ENCODE data around the gene OCA2.
"Not testable (repeated sequence)": the region's sequence is repeated elsewhere in the genome, so short reads cannot be mapped to it uniquely, and the experiment has no call there.

The OCA2 gene

GRCh38 chr15:27993544-27993943, 105.6 kb downstream of the OCA2 start:
- DNase-seq: no peak

GRCh38 chr15:27990521-27991515, 108.3 kb downstream of the OCA2 start:
- no peak for DNase-seq

GRCh38 chr15:27989838-27990237, 109.3 kb downstream of the OCA2 start:
- no peak for DNase-seq

GRCh38 chr15:27989427-27989826, 109.7 kb downstream of the OCA2 start:
- DNase-seq: no peak

GRCh38 chr15:27985099-27985498, 114.0 kb downstream of the OCA2 start:
- DNase-seq: no peak

GRCh38 chr15:27983496-27983895, 115.6 kb downstream of the OCA2 start:
- no peak for DNase-seq

GRCh38 chr15:27977696-27978095, 121.4 kb downstream of the OCA2 start:
- no peak for DNase-seq

- DNase-seq: no peak
Observed at GRCh38 chr15:27973886-27974285, 125.2 kb downstream of the OCA2 start.

GRCh38 chr15:27970661-27971392, 128.3 kb downstream of the OCA2 start:
- DNase-seq: no peak

GRCh38 chr15:27967541-27967940, 131.6 kb downstream of the OCA2 start:
- no peak for DNase-seq

GRCh38 chr15:27965546-27965945, 133.6 kb downstream of the OCA2 start:
- no peak for DNase-seq

GRCh38 chr15:27961801-27962200, 137.3 kb downstream of the OCA2 start:
- DNase-seq: no peak

- no peak for DNase-seq
Observed at GRCh38 chr15:27958911-27959578, 140.1 kb downstream of the OCA2 start.

GRCh38 chr15:27956285-27956684, 142.8 kb downstream of the OCA2 start:
- DNase-seq: no peak

- no peak for DNase-seq
Observed at GRCh38 chr15:27955087-27955486, 144.0 kb downstream of the OCA2 start.

GRCh38 chr15:27952593-27952992, 146.5 kb downstream of the OCA2 start:
- not testable (repeated sequence) for DNase-seq

- DNase-seq: no peak
Observed at GRCh38 chr15:27951191-27951890, 147.8 kb downstream of the OCA2 start.

- no peak for DNase-seq
Observed at GRCh38 chr15:27949089-27949488, 150.0 kb downstream of the OCA2 start.

GRCh38 chr15:27939246-27939645, 159.9 kb downstream of the OCA2 start:
- no peak for DNase-seq

GRCh38 chr15:27937851-27938250, 161.3 kb downstream of the OCA2 start:
- no peak for DNase-seq

- no peak for DNase-seq
Observed at GRCh38 chr15:27936164-27936563, 163.0 kb downstream of the OCA2 start.

- DNase-seq: no peak
Observed at GRCh38 chr15:27935328-27935727, 163.8 kb downstream of the OCA2 start.

GRCh38 chr15:27934782-27935181, 164.3 kb downstream of the OCA2 start:
- DNase-seq: no peak

Measured in CD4-positive, alpha-beta T cell treated with Interleukin-6 for 4 hours (primary cell).